ENCODE results near the gene PTPN5. TPM values are rescaled to one million over a fixed set of nuclear protein-coding genes. Genes with fewer than 3 reads are reported as not detected.
"Not testable (repeated sequence)": the region's sequence is repeated elsewhere in the genome, so short reads cannot be mapped to it uniquely, and the experiment has no call there.

Gene PTPN5
- 1 to 10 TPM in 2 of 3 donors, under 1 TPM in 1; 0.59 to 2.2 (median 1.3) TPM for total RNA-seq

DNA sequence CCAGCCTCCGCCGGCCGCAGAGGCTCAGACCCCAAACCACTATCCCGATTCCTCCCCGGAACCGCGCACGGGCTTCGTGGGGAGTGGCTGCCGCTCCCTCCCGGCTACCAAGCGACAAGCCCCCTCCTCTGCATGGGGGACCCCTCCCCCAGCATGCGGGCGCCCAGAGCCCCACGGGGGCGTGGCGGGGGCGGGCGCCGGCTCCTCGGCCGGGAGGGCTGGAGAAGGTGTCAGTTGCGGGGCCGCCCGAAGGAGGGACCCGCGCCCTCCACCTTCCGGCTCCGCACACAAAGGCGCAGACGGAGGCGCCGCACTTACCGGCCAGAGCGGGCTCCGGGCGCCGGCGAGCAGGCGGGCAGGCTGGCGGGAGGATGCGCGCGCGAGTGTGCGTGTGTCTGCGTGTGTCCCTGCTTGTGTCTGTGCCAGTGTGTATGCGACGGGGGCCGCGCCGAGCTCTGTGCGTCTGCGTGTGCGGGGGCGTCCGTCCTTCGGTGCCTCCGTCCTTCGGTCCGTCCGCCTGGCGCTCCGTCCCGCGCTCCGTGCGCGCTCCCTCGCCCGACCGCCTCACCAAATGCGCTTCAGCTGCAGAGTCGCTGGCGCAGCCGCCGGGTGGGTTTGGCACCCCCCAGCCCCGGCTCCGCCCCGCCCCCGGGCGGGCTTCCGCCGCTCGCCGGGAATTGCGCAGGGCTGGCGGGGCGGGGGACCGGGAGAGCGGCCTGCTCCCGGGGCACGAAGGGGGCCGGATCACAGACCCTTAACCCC, at the start of gene PTPN5:
Gene PTPN5, minus strand, starts transcription at position 592 of the 762 bp plus-strand sequence. CDS start 19,840 bp downstream, outside the sequence.
- no peak for TF ChIP-seq POLR2A (IDR thresholded peaks at IDR 0.05)
- TF ChIP-seq, protein P1, sequence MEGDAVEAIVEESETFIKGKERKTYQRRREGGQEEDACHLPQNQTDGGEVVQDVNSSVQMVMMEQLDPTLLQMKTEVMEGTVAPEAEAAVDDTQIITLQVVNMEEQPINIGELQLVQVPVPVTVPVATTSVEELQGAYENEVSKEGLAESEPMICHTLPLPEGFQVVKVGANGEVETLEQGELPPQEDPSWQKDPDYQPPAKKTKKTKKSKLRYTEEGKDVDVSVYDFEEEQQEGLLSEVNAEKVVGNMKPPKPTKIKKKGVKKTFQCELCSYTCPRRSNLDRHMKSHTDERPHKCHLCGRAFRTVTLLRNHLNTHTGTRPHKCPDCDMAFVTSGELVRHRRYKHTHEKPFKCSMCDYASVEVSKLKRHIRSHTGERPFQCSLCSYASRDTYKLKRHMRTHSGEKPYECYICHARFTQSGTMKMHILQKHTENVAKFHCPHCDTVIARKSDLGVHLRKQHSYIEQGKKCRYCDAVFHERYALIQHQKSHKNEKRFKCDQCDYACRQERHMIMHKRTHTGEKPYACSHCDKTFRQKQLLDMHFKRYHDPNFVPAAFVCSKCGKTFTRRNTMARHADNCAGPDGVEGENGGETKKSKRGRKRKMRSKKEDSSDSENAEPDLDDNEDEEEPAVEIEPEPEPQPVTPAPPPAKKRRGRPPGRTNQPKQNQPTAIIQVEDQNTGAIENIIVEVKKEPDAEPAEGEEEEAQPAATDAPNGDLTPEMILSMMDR (IDR thresholded peaks at IDR 0.05) = no peak
- TF ChIP-seq POLR2AphosphoS5 (IDR thresholded peaks at IDR 0.05) = no peak
- peaks cover 0 to 5% of the 10 kb centered on the region in 2 donors for H3K4me1 ChIP-seq
- no peak for DNase-seq (ENCODE audit: low spot score in 2 of 2)
- peak within 1 kb of the TSS; percentile 31 to 64 (median 41) for H3K4me3 ChIP-seq
- peaks cover 0 to 65% of the 10 kb centered on the region in 2 donors for H3K27me3 ChIP-seq
- H3K36me3 ChIP-seq = no peaks in the 10 kb centered on the region
- H3K27ac ChIP-seq = no peak within 1 kb of the TSS
- intact Hi-C loops (cut with DNase I; ENCODE audit: low total_unique reads) = no loop called here
- H3K9me3 ChIP-seq = no peaks in the 10 kb centered on the region

DNA sequence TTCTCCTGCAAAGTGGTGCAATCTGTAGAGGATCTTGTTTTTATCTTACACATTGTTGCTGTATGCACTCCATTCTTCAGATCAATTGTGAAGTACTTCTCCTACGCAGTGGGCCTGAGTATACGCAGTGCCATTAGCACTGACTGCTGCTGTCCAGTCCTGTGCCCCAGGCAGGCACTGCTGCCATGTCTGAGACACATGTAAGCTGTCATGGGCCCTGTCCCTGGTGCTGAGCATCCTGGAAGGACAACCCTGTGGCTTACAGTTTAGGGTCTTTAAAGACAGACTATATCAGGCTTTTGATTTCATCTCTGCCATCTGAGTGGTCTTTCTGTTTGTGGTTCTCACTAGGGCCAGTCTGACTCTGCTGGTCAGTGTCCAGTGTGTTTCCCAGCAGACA, 44.8 kb upstream of the PTPN5 start:
- Histone ChIP-seq H3K27ac (no peak overlapping the region), H3K27me3 (peaks cover 0 to 4% of the 10 kb centered on the region in 2 donors), H3K4me1 (no peaks in the 10 kb centered on the region), H3K4me3 (no peak overlapping the region), H3K36me3 (no peaks in the 10 kb centered on the region), H3K9me3 (peaks cover 4 to 21% of the 10 kb centered on the region in 2 donors)
- intact Hi-C loops (cut with DNase I; ENCODE audit: low total_unique reads) = no loop called here
- TF ChIP-seq, protein P1 (IDR thresholded peaks at IDR 0.05) = no peak
- TF ChIP-seq POLR2AphosphoS5 (IDR thresholded peaks at IDR 0.05) (no peak), POLR2A (IDR thresholded peaks at IDR 0.05) (no peak)
- DNase-seq (ENCODE audit: low spot score in 2 of 2) = no peak

DNA sequence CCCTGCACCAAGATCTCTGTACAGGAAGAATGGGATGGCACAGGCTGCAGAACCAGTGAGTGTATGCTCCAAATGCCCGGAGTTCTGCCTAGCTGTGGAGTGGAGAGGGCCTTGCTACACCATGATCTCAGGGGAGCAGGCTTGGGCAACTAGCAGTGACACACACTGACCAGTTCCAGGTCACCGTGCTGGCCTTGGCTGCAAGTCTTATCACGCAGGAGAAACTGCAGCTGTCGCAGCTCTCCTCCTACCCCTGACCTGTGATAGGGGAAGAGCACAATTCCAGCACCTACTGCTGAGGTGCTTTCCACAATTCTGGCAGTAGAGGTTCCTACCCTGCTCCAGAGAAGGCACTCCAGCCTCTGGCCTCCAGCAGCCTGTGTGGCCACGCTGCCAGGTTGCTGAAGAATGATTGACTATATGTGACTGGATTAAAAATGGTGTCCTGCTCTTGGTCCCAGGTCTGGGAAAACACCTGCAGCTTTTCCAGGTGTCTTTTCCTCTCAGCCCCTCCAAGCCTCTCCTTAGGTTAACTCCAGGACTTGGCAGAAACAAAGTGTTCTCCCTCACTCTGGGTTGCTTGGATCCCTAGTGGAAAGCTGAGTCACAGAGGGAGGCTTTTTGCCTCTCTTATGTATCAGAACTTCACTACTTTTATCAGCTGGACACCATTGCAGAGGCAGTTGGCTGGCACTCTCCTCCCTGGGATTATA, 43.3 kb upstream of the PTPN5 start:
- Histone ChIP-seq H3K4me3 (no peak overlapping the region), H3K36me3 (no peaks in the 10 kb centered on the region), H3K9me3 (peaks cover 0 to 6% of the 10 kb centered on the region in 2 donors), H3K27me3 (peaks cover 0 to 4% of the 10 kb centered on the region in 2 donors), H3K27ac (no peak overlapping the region), H3K4me1 (no peaks in the 10 kb centered on the region)
- intact Hi-C loops (cut with DNase I; ENCODE audit: low total_unique reads) = no loop called here
- TF ChIP-seq POLR2A (IDR thresholded peaks at IDR 0.05) (no peak), POLR2AphosphoS5 (IDR thresholded peaks at IDR 0.05) (no peak)
- TF ChIP-seq, protein P1 (IDR thresholded peaks at IDR 0.05) = no peak
- no peak for DNase-seq (ENCODE audit: low spot score in 2 of 2)

DNA sequence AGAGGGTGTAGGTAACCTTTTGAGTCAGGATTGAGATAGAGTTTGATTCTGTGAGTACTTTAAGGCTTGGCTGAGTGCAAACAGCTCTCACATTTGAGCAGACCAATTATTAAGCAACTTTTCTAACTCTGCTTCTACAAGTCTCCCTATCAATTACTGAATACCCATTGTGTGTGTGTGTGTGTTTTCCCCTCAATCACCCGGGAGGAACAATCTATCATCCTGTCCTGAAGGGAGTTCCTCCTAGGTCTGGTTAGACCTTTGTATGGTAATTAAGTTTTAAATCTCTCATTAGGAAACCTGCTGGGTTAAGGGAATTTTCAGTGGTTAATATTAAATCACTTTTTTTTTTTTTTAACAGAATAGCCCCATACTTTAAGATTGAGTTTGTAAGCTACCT, 28.6 kb upstream of the PTPN5 start:
- H3K36me3 ChIP-seq; H3K4me1 ChIP-seq; intact Hi-C loops (cut with DNase I; ENCODE audit: low total_unique reads); H3K9me3 ChIP-seq; DNase-seq (ENCODE audit: low spot score in 2 of 2); H3K27ac ChIP-seq; H3K27me3 ChIP-seq; H3K4me3 ChIP-seq: not testable (repeated sequence)

DNA sequence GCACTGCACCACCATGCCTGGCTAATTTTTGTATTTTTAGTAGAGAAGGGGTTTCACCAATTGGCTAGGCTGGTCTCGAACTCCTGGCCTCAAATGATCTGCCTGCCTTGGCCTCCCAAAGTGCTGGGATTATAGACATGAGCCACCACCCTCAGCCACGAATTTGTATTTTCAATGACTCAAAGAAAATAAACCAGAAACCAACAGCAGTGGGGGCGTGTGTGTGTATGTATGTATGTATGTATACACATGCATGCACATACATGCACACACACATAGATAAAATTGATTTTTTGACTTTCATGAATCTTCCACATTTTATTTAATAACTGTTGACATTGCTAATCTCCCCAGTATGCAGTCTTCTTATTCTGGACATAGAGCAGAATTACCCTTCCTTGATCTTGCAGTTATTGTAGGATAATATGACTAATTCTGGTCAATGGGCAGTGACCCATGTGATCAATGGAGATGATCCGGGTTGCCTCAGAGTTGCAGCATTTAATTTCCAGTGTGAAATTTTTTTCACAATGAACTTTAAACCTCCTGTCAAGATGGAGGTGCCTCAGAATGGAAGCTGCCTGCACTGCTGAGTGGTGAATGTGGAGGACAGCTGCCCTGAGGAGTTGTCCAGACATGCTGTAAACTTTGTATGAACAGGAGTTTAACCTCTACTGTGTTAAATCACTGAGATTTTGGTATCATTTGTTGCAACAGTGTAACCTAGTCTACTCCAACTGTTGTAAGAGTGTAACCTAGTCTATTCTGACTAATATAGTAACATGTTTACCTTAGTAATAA, 12.8 kb upstream of the PTPN5 start:
- intact Hi-C loops (cut with DNase I; ENCODE audit: low total_unique reads) = no loop called here
- TF ChIP-seq POLR2AphosphoS5 (IDR thresholded peaks at IDR 0.05) = no peak
- TF ChIP-seq POLR2A (IDR thresholded peaks at IDR 0.05) = no peak
- TF ChIP-seq, protein P1 (IDR thresholded peaks at IDR 0.05) = no peak

More for the DNA sequence above, 12.8 kb upstream of the PTPN5 start:
- Histone ChIP-seq H3K4me1 (no peaks in the 10 kb centered on the region), H3K36me3 (no peaks in the 10 kb centered on the region), H3K4me3 (no peak overlapping the region), H3K27me3 (no peaks in the 10 kb centered on the region), H3K27ac (no peak overlapping the region), H3K9me3 (no peaks in the 10 kb centered on the region)
- DNase-seq (ENCODE audit: low spot score in 2 of 2) = no peak

Measured in breast epithelium (tissue), 4 donors.